Upper lobe of left lung (tissue), 4 donors: ENCODE data around the gene TFCP2.

ENCODE experiments used
- EP300 ChIP-seq, 4 donors: sonication (generic); formaldehyde crosslinking; IDR thresholded peaks; one replicate each; pipeline ENCODE4 v1.5.1; 2017; ENCODE audit warnings: antibody characterized with exemption in 4 of 4, control low read depth in 2 of 4
- POLR2A ChIP-seq, 4 donors: fragments of 450-650 bp; IDR thresholded peaks; one replicate each; pipeline ENCODE4 v1.5.1; 2016 to 2017; ENCODE audit warnings: antibody characterized with exemption in 4 of 4, mild to moderate bottlenecking in 2 of 4
- POLR2AphosphoS5 ChIP-seq, 2 donors: sonication (generic); formaldehyde crosslinking; IDR thresholded peaks; one replicate each; pipeline ENCODE4 v1.5.1; 2017; ENCODE audit warnings: antibody characterized with exemption in 2 of 2
- TF ChIP-seq, protein P1 (sequence below), 6 experiments: fragments of 450-650 bp in 4 of 6; fragments of 200-600 bp in 2 of 6; sonication (generic) in 2 of 6; IDR thresholded peaks; one replicate each; pipeline ENCODE4 v1.5.1; 2016 to 2019; ENCODE audit warnings: antibody characterized with exemption in 6 of 6

DNA sequence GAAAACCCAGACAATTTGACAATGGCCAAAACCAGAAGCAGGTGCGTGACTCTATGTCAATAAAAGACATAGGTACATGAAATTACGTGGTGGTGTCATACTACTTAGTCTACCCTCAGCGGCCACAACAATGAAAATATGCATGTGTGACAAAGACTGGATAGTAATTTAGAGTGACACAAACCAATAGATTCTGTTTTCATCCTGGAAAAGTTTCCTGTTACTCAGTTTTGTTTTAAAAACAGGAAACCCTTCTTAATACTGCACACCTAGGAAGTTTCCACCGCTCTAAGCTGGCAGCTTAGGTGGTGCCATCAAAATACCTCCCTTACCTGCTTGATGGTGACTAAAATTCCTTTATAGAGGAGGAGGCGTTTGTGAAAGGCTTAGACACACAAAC lies 29.8 kb upstream of the TFCP2 start:
- TF ChIP-seq POLR2A (IDR thresholded peaks at IDR 0.05), result no peak
- TF ChIP-seq, protein P1, sequence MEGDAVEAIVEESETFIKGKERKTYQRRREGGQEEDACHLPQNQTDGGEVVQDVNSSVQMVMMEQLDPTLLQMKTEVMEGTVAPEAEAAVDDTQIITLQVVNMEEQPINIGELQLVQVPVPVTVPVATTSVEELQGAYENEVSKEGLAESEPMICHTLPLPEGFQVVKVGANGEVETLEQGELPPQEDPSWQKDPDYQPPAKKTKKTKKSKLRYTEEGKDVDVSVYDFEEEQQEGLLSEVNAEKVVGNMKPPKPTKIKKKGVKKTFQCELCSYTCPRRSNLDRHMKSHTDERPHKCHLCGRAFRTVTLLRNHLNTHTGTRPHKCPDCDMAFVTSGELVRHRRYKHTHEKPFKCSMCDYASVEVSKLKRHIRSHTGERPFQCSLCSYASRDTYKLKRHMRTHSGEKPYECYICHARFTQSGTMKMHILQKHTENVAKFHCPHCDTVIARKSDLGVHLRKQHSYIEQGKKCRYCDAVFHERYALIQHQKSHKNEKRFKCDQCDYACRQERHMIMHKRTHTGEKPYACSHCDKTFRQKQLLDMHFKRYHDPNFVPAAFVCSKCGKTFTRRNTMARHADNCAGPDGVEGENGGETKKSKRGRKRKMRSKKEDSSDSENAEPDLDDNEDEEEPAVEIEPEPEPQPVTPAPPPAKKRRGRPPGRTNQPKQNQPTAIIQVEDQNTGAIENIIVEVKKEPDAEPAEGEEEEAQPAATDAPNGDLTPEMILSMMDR (IDR thresholded peaks at IDR 0.05), result no peak
- no peak for TF ChIP-seq POLR2AphosphoS5 (IDR thresholded peaks at IDR 0.05)
- TF ChIP-seq EP300 (IDR thresholded peaks at IDR 0.05), result no peak
